SK-N-SH treated with all-trans-retinoic acid at 6 μM for 48 hours (cell line): Measurements from ENCODE around the gene DYRK3.
A peak's percentile ranks its signal among the peaks of the same experiment; 100 is the strongest.

Source experiments
- ATAC-seq: fragments of 200-7000 bp; cut with Tn5 transposase; 3 replicates; pipeline ENCODE4 v1.9.1; 2020; ENCODE audit warnings: mild to moderate bottlenecking, moderate library complexity
- ARNTL ChIP-seq: fragments of 450-650 bp; formaldehyde crosslinking; IDR thresholded peaks from 2 replicates; pipeline ENCODE4 v1.5.0; 2020; ENCODE audit warnings: low read depth, mild to moderate bottlenecking, moderate library complexity, borderline replicate concordance
- BACH2 ChIP-seq: fragments of 250-450 bp; sonication (Bioruptor Pico); IDR thresholded peaks from 2 replicates; pipeline ENCODE4 v1.9.0; 2021; ENCODE audit warnings: mild to moderate bottlenecking, borderline replicate concordance
- CREB5 ChIP-seq: fragments of 250-450 bp; sonication (Bioruptor Pico); IDR thresholded peaks from 2 replicates; pipeline ENCODE4 v1.5.1; 2020; ENCODE audit warnings: low read depth, mild to moderate bottlenecking, moderate library complexity
- CSDC2 ChIP-seq: fragments of 250-450 bp; sonication (Bioruptor Pico); IDR thresholded peaks from 2 replicates; pipeline ENCODE4 v1.5.0; 2020; ENCODE audit warnings: mild to moderate bottlenecking, moderate library complexity
- CSRNP3 ChIP-seq: fragments of 250-450 bp; sonication (Bioruptor Pico); IDR thresholded peaks from 2 replicates; pipeline ENCODE4 v1.5.1; 2021; ENCODE audit warnings: mild to moderate bottlenecking, moderate library complexity
- GLIS3 ChIP-seq: fragments of 250-450 bp; sonication (Bioruptor Pico); IDR thresholded peaks from 2 replicates; pipeline ENCODE4 v1.5.0; 2020; ENCODE audit warnings: mild to moderate bottlenecking, moderate library complexity
- ISL1 ChIP-seq: fragments of 250-450 bp; sonication (Bioruptor Pico); IDR thresholded peaks from 2 replicates; pipeline ENCODE4 v2.1.2; 2022; ENCODE audit warnings: mild to moderate bottlenecking, moderate library complexity
- OSR1 ChIP-seq: fragments of 250-450 bp; sonication (Bioruptor Pico); IDR thresholded peaks from 2 replicates; pipeline ENCODE4 v1.8.0; 2022; ENCODE audit warnings: moderate library complexity, mild to moderate bottlenecking, inconsistent platforms
- PATZ1 ChIP-seq: fragments of 250-450 bp; sonication (Bioruptor Pico); IDR thresholded peaks from 2 replicates; pipeline ENCODE4 v1.8.0; 2020; ENCODE audit warnings: mild to moderate bottlenecking, moderate library complexity, borderline replicate concordance
- SNAI2 ChIP-seq: fragments of 250-450 bp; sonication (Bioruptor Pico); IDR thresholded peaks from 2 replicates; pipeline ENCODE4 v1.5.0; 2020; ENCODE audit warnings: mild to moderate bottlenecking, moderate library complexity
- TCF4 ChIP-seq: fragments of 250-450 bp; sonication (Bioruptor Pico); IDR thresholded peaks from 2 replicates; pipeline ENCODE4 v1.8.0; 2021; ENCODE audit warnings: mild to moderate bottlenecking, moderate library complexity, borderline replicate concordance
- TSHZ2 ChIP-seq: fragments of 250-450 bp; sonication (Bioruptor Pico); IDR thresholded peaks from 2 replicates; pipeline ENCODE4 v1.5.0; 2020; ENCODE audit warnings: mild to moderate bottlenecking, moderate library complexity
- ZC3H10 ChIP-seq: fragments of 250-450 bp; sonication (Bioruptor Pico); IDR thresholded peaks from 2 replicates; pipeline ENCODE4 v1.5.1; 2021; ENCODE audit warnings: mild to moderate bottlenecking, moderate library complexity
- ZFP3 ChIP-seq: fragments of 250-450 bp; sonication (Bioruptor Pico); IDR thresholded peaks from 2 replicates; pipeline ENCODE4 v1.5.0; 2020; ENCODE audit warnings: mild to moderate bottlenecking, moderate library complexity
- ZFP30 ChIP-seq: fragments of 450-650 bp; formaldehyde crosslinking; IDR thresholded peaks from 2 replicates; pipeline ENCODE4 v1.5.0; 2022; ENCODE audit warnings: mild to moderate bottlenecking, moderate library complexity
- ZNF565 ChIP-seq: fragments of 450-650 bp; formaldehyde crosslinking; conservative IDR thresholded peaks from 2 replicates; pipeline ENCODE4 v1.5.0; 2020; ENCODE audit warnings: low read depth, mild to moderate bottlenecking, moderate library complexity
- ZNF70 ChIP-seq: fragments of 450-650 bp; formaldehyde crosslinking; IDR thresholded peaks from 2 replicates; pipeline ENCODE4 v1.5.0; 2020; ENCODE audit warnings: mild to moderate bottlenecking, moderate library complexity
- ZNF8 ChIP-seq: fragments of 450-650 bp; formaldehyde crosslinking; IDR thresholded peaks from 2 replicates; pipeline ENCODE4 v1.5.0; 2020; ENCODE audit warnings: mild to moderate bottlenecking, moderate library complexity

The DYRK3 gene

DNA sequence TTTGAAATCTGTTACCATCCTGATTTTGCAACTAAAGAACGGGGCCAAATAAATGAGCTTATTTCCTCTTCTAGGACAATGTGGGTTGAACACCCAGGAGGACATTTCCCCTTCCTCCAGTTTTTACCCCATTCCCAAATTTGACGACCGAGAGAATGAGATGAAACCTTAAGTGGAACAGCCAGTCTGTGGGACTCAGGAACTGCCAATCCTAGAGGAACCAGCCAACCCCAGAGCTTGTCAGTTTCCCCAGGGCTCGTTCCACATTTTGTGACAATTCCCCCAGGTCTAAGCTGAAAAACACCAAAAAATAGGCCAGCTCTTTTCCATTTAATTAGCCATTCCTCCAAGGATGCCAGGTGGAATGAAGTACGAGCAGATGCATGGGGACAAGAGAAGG is 28.0 kb downstream of the DYRK3 start:
- ATAC-seq: no peak
- TF ChIP-seq PATZ1 (no peak), TCF4 (CRISPR knock-in tag) (no peak), ZFP30 (CRISPR knock-in tag) (no peak), CSDC2 (no peak), ZNF565 (no peak), ZNF8 (no peak), GLIS3 (CRISPR knock-in tag) (no peak), SNAI2 (no peak), CSRNP3 (no peak), ZFP3 (CRISPR knock-in tag) (no peak), ZC3H10 (CRISPR knock-in tag) (no peak), OSR1 (CRISPR knock-in tag) (no peak), BACH2 (CRISPR knock-in tag) (no peak), CREB5 (CRISPR knock-in tag) (no peak), ZNF70 (CRISPR knock-in tag) (no peak), ARNTL (CRISPR knock-in tag) (no peak), TSHZ2 (CRISPR knock-in tag) (no peak)

DNA sequence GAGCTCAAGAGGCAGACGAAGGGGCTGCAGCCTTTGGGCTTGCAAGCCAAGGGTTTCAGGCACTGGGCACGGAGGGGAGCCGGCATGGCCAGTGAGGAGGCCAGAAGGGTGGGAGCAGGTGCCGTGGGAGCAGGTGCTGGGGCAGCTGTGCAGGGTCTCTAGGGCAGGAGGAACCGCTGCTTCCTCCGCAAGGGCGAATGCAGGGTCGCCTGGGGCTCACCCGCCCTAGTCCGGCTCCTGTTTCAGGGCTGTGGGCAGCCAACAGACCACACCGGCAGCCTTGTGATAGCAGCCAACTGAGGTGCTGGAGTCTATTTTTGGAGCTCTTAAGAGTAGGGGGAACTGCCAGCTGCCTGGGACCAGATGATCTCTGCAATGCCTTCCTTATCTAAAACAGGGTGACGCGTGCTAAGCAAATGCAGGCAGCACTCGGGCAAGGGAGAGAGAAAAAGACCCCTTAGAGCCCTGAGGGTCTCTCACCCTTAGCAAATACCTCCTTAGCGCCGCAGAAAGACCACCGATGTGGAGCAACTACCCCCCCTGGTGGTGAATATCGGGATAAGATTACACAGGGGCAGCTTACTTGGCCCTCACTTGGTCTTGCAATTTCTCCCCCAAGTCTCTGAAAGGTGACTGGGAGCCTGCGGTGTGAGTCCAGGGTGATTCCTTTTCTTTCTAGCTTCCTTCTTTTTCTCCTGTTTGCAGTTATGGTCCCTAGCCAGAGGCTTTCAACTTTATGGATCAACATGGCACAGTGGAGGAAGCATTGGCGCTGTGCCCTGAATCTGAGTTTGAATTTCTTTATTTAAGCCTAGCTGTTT is 28.7 kb downstream of the DYRK3 start:
- ATAC-seq: peak; percentile 92
- TF ChIP-seq CSRNP3: no peak

GRCh38 chr1:206664740-206665139 is 29.4 kb downstream of the DYRK3 start:
- TF ChIP-seq SNAI2 (no peak), TCF4 (CRISPR knock-in tag) (no peak), ISL1 (no peak), PATZ1 (no peak), TSHZ2 (CRISPR knock-in tag) (no peak), ARNTL (CRISPR knock-in tag) (no peak), BACH2 (CRISPR knock-in tag) (no peak)
- peak; percentile 4; the same call in 1 of the 3 replicates for ATAC-seq
